Activated CD4-positive, alpha-beta memory T cell treated with anti-CD3 and anti-CD28 coated beads for 36 hours (primary cell): ENCODE results near the gene ADCY7. TPM values are rescaled to one million over a fixed set of nuclear protein-coding genes. Genes with fewer than 3 reads are reported as not detected.

ENCODE experiments used
- CTCF ChIA-PET: fragments of 350-600 bp; sonication (Branson Sonifier 250); formaldehyde crosslinking; loops from one replicate; lab custom pipeline; 2021; ENCODE audit warnings: antibody characterized with exemption, inconsistent platforms; lab: Charles Lee
- POLR2A ChIA-PET: fragments of 350-600 bp; sonication (Branson Sonifier 250); formaldehyde crosslinking; loops from one replicate; lab custom pipeline; 2021; ENCODE audit warnings: antibody characterized with exemption; lab: Charles Lee
- DNase-seq: peaks from one replicate; pipeline ENCODE4 v3.0.0-alpha.2; 2020
- H3K27ac Mint-ChIP-seq: one replicate; pipeline ENCODE4 v1.8.0; 2021; ENCODE audit warnings: mixed read lengths
- H3K27me3 Mint-ChIP-seq: one replicate; pipeline ENCODE4 v1.8.0; 2021; ENCODE audit warnings: mixed read lengths
- H3K36me3 Mint-ChIP-seq: one replicate; pipeline ENCODE4 v1.8.0; 2021; ENCODE audit warnings: mixed read lengths
- H3K4me1 Mint-ChIP-seq: one replicate; pipeline ENCODE4 v1.8.0; 2021; ENCODE audit warnings: low read depth, mixed read lengths
- H3K4me3 Mint-ChIP-seq: one replicate; pipeline ENCODE4 v1.8.0; 2021; ENCODE audit warnings: mild to moderate bottlenecking, mixed read lengths
- H3K9me3 Mint-ChIP-seq: one replicate; pipeline ENCODE4 v1.8.0; 2021; ENCODE audit warnings: mixed read lengths
- intact Hi-C: fragments of 100-400 bp; cut with micrococcal nuclease; formaldehyde crosslinking; loops from one replicate; pipeline ENCODE4 v1.15.1; 2023
- microRNA-seq: library from miRNA; unstranded; fragments of <30 nt; microRNA quantifications from one replicate; pipeline ENCODE4 v1.2.0, GENCODE V29; 2022; ENCODE audit warnings: borderline number of aligned reads, borderline microRNAs expressed, borderline replicate concordance
- total RNA-seq, 2 experiments: library from RNA; stranded (reverse); gene quantifications; one replicate each; pipeline ENCODE4 v1.2.3, GENCODE V29; 2021

The ADCY7 gene
- total RNA-seq, 2 experiments from 2014 or later: 100.0 to 107 TPM

DNA sequence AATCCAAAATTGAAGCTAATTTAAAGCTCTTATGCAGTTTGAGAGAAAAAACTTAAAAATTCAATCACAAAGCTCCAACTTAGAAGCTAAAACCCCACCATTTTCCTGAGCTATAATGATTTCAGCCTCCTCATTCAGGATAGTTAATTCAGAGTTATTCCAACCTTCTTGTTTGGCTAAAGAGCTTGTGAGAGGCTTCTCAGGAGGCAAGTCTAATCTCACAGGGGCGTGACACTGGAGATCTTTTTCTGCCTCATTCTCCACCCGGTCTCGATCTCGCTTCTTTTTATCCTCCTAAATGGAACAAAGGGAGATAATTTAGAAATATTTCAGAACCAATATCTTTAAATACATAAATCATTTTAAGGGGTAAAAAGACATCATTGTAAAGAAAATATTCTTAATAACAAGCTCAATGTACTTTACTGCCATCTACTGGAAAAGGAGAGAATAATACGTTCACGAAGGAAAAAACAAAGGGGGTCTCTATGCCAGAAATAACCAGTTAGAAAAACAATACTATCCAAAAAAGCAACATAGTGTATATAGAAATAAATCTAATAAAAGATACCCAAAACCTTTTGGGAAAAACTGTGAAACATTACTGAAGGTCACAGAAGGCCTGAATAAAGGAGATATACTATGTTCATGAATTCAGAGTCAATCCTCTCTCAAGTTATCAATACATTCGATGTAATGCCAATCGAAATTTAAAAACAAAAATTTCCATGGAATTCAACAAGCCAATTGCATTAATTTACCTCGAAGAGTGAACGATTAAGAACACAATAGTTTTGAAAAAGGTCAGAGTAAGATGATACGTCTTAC, 88.5 kb downstream of the ADCY7 start:
- peaks cover 36% of the 10 kb centered on the region for H3K36me3 Mint-ChIP-seq
- CTCF ChIA-PET: interaction anchor here (0.6 to 14.0 kb wide), 45 partner anchors 8 to 457 kb away, joined by 3 to 302 read pairs (median 4); partner anchors contain the start of genes BRD7 and CNEP1R1
- H3K27ac Mint-ChIP-seq: no peak overlapping the region
- H3K9me3 Mint-ChIP-seq: no peaks in the 10 kb centered on the region
- H3K27me3 Mint-ChIP-seq: no peaks in the 10 kb centered on the region
- H3K4me3 Mint-ChIP-seq: no peak overlapping the region
- POLR2A ChIA-PET: no interaction called here
- peaks cover 30% of the 10 kb centered on the region for H3K4me1 Mint-ChIP-seq
- DNase-seq: no peak
- intact Hi-C loops: loop anchor here (1.0 to 2.0 kb wide), 3 partner anchors 16 to 141 kb away; no protein-coding TSS in a partner anchor

DNA sequence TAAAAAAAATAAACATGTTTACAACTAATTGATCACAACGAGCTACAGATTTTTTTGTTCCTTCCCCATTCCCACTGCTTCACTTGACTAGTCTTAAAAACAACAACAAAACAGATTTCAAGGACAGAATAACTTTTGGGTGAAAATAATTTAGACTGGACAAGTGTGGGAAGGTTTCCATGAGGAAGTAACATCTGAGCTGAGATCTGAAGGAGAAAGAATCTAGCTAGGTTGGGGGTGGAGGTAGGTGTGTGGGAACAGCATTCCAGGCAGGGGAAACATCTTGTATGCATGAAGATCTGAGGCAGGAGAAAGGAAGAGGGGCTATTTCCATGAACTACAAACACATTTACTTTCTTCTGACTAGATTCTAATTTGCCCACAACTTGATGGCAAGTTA, 93.3 kb downstream of the ADCY7 start:
- no peak for DNase-seq
- H3K27ac Mint-ChIP-seq: peak overlapping the region; percentile 44
- H3K27me3 Mint-ChIP-seq: no peaks in the 10 kb centered on the region
- CTCF ChIA-PET: interaction anchor here (0.7 to 14.0 kb wide), 8 partner anchors 10 to 447 kb away, joined by 3 to 302 read pairs (median 4); partner anchors contain the start of gene BRD7
- H3K9me3 Mint-ChIP-seq: no peaks in the 10 kb centered on the region
- POLR2A ChIA-PET: no interaction called here
- peaks cover 32% of the 10 kb centered on the region for H3K36me3 Mint-ChIP-seq
- H3K4me3 Mint-ChIP-seq: no peak overlapping the region
- intact Hi-C loops: no loop called here
- H3K4me1 Mint-ChIP-seq: peaks cover 51% of the 10 kb centered on the region

DNA sequence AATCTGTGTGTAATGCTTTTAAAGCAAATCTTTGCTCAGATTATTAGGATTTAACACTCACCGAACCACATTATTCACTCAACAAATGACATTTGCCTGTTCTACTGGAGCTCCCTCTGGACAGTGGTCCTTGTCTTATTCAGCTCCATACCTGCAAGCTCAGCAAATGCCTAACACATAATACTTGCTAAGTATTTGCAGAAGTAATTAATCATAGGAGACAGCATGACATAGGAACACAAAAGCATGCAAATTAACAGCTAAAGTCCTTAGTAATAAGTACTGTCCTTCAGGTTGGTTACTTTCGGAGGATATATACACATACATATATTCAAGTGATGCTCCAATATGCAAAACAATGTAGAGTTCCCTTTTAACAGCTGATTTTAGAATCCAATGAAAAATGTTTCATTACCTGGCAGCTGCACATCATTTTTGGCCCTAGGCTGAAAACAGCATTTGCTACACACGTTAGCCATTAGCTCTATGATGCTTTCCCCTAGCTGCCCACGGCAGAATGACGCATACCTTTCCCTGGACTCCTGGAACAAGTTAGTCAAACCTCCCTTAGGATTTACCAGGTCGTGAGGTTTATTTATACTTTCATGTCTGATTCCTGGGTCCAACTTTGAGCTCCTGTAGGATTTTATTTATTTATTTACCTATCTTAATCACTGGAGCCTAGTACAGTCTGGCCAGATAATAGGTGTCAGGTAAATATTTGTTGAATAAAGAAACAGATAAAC, 93.9 kb downstream of the ADCY7 start:
- no peak for DNase-seq
- Mint-ChIP-seq H3K27me3 (no peaks in the 10 kb centered on the region), H3K36me3 (peaks cover 31% of the 10 kb centered on the region), H3K9me3 (no peaks in the 10 kb centered on the region), H3K4me1 (peaks cover 50% of the 10 kb centered on the region), H3K27ac (peak overlapping the region; percentile 44), H3K4me3 (no peak overlapping the region)
- POLR2A ChIA-PET: interaction anchor here (1.4 kb wide), 1 partner anchor 21 kb away, joined by 4 read pairs; no protein-coding TSS in a partner anchor
- CTCF ChIA-PET: interaction anchor here (0.7 to 14.0 kb wide), 9 partner anchors 9 to 446 kb away, joined by 3 to 302 read pairs (median 5); partner anchors contain the start of gene BRD7
- intact Hi-C loops: no loop called here

DNA sequence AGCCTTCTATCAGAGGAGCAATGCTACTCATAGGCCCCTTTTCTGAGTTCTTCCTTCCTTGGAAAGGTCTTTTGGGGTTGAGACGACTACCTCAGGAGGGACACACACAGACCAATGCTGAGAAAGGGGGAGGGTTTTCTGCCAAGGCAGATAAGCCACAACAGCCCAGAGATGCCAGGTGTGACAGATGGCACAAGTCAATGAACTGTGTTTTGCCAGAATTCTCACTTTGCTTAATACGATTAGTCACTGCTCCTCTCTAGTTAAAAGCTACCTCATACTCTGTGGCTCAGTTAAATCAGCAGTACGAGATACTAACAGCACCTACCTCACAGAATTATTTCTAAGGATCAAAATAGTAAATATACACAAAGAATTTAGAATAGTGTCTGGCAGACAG, 94.4 kb downstream of the ADCY7 start:
- H3K4me3 Mint-ChIP-seq: no peak overlapping the region
- intact Hi-C loops: no loop called here
- H3K9me3 Mint-ChIP-seq: no peaks in the 10 kb centered on the region
- DNase-seq: no peak
- CTCF ChIA-PET: interaction anchor here (1.0 to 14.0 kb wide), 9 partner anchors 9 to 445 kb away, joined by 3 to 302 read pairs (median 5); partner anchors contain the start of gene BRD7
- POLR2A ChIA-PET: interaction anchor here (1.4 kb wide), 1 partner anchor 22 kb away, joined by 4 read pairs; no protein-coding TSS in a partner anchor
- H3K27ac Mint-ChIP-seq: peak overlapping the region; percentile 30
- no peaks in the 10 kb centered on the region for H3K27me3 Mint-ChIP-seq
- H3K4me1 Mint-ChIP-seq: peaks cover 52% of the 10 kb centered on the region
- H3K36me3 Mint-ChIP-seq: peaks cover 35% of the 10 kb centered on the region

DNA sequence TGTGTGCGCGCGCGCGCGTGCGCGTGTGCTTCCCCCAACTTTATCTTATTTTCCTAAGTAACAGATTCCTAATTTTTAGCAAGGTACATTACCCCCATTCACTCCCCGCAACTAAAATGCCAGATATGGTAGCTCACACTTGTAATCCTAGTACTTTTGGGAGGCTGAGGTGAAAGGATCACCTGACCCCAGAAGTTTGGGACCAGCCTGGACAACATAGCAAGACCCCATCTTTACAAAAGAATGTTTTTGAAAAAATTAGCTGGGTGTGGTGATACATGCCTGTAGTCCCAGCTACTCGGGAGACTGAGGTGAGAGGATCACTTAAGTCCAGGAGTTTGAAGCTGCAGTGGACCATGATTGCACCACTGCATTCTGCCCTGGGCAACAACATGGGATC, 97.3 kb downstream of the ADCY7 start:
- Mint-ChIP-seq H3K4me3 (no peak overlapping the region), H3K9me3 (no peaks in the 10 kb centered on the region), H3K36me3 (peaks cover 42% of the 10 kb centered on the region), H3K4me1 (peaks cover 66% of the 10 kb centered on the region), H3K27ac (no peak overlapping the region), H3K27me3 (no peaks in the 10 kb centered on the region)
- ChIA-PET POLR2A (no interaction called here), CTCF (interaction anchor here (1.0 to 1.7 kb wide), 2 partner anchors 9 to 442 kb away, joined by 3 to 6 read pairs; no protein-coding TSS in a partner anchor)
- no peak for DNase-seq
- intact Hi-C loops: no loop called here

DNA sequence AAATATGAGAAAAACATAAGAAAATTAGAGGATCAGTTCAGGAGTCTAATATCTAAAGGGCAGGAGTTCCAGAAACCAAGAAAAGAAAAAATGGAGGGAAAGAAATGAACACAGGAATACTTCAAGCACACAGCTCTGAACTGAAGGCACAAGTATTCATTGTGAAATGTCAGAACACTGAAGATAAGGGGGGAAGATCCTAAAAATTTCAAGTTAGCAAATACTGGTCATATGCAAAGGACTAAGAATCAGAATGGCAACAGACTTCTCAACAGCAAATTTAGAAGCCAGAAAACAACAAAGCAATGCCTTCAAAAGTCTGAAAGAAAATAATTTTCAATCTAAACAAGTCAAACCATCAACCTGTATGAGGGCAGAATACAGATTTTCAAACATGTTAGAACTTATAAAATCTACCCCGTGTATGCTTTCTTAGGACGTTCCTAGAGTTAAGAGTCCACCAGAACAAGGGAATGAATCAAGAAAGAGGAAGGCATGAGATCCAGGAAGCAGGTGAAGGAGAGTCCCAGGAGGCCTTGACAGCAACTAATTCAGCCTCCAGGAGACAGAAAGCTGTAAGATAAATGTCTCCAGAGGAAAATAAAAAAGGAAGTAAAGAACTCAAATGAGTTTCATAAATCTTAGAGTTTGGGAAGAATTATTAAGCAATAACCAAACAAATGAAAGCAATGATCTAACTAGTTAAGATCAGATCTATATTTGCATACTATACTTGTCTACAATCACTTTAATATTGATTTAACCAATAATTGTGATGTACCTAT, 99.6 kb downstream of the ADCY7 start:
- intact Hi-C loops: loop anchor here (5.0 kb wide), 5 partner anchors 141 to 441 kb away; partner anchors contain the start of genes CNEP1R1 and NKD1
- CTCF ChIA-PET: interaction anchor here (1.0 to 3.4 kb wide), 4 partner anchors 10 to 440 kb away, joined by 4 to 26 read pairs (median 14); no protein-coding TSS in a partner anchor
- peaks cover 58% of the 10 kb centered on the region for H3K4me1 Mint-ChIP-seq
- DNase-seq: no peak
- POLR2A ChIA-PET: no interaction called here
- H3K27me3 Mint-ChIP-seq: no peaks in the 10 kb centered on the region
- H3K9me3 Mint-ChIP-seq: no peaks in the 10 kb centered on the region
- no peak overlapping the region for H3K27ac Mint-ChIP-seq
- H3K4me3 Mint-ChIP-seq: peak overlapping the region; percentile 5
- H3K36me3 Mint-ChIP-seq: peaks cover 37% of the 10 kb centered on the region

Small RNA genes within 50 kb of the gene (microRNA-seq; reads per million reads assigned to microRNA genes)
- 1.6 reads per million for gene MIR6771

Other genes starting within 250 kb of the ADCY7 start
- 10 to 100 TPM; 23.9 to 24.5 TPM for gene CNEP1R1, start 241.3 kb upstream of the ADCY7 start, total RNA-seq
- 10 to 100 TPM; 17.6 to 18.6 TPM for gene HEATR3, start 200.6 kb upstream of the ADCY7 start, total RNA-seq
- 10 to 100 TPM; 14.4 to 14.8 TPM for gene TENT4B, start 113.2 kb upstream of the ADCY7 start, total RNA-seq
- gene BRD7, start 102.4 kb downstream of the ADCY7 start, total RNA-seq: 100 to 1,000 TPM in 1 of 2 experiments, 10 to 100 TPM in 1; 87.9 to 103 TPM